GM19351 (cell line): Measurements from ENCODE around the gene GATA3.

Experiments
- ATAC-seq: cut with Tn5 transposase; IDR thresholded peaks from one replicate; pipeline ENCODE4 v1.9.1; 2021; ENCODE audit warnings: mild to moderate bottlenecking, moderate library complexity; ENCODE audit not compliant: unreplicated experiment

The GATA3 gene

GRCh38 chr10:8050556-8051108 lies 3.9 kb upstream of the GATA3 start:
- no peak for ATAC-seq

- ATAC-seq: no peak
Measured at GRCh38 chr10:8051109-8051821, 3.2 kb upstream of the GATA3 start.

- no peak for ATAC-seq
Measured at GRCh38 chr10:8051851-8052257, 2.6 kb upstream of the GATA3 start.

DNA sequence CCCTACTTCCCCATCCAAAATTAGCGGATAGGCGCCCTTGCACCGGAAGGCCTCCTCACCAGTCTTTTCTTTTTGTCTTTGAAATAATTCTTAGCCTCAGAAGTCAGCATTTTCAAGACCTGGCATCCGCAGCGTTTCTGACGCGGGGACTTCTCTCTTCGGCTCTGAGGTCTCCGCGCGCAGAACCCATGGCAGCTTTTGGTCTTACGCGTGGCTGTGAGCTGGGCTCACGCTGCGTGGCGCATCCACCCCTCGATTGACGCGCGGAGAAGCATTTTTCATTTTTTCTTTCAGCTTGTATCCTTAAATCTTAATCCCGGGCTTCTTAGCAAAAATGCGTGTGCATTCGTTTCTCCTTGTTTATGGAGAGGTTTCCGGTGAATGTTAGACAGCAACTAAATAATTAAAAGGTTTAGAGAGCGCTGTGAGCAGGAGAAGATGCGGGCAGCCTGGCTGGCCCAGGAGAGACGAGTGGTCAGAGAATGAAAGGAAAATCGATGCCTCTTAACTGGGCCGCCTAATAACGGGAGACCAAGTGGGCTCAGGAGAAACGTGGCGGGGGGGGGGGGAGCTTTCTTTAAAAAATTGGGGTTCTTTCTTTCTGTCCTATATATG lies 2.0 kb upstream of the GATA3 start:
- ATAC-seq: no peak

DNA sequence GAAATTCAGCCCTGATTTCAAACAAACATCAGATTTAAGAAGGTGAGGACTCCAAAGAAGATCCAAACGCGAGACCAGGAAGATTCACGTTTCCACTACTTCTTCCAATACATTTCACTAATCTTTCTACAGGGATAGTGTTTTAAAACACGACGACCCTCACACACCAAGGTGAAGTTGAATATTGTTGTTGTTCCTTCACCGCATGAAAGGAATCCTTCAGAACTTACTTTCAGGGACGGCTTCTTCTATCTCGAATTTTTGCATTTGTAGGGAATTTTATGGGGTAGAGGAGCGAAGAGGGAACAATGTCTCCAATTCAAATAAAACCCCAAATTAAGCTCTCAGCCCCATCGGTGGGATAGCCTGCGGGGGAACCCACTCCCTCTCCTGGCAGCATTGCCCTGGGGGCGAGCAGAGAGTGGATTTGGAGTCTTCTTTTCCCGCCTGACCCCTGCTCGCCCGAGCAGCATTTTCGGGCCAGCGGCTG lies 1.5 kb upstream of the GATA3 start:
- ATAC-seq: no peak

GRCh38 chr10:8053446-8054243 lies 843 bp upstream of the GATA3 start:
- peak; percentile 67 for ATAC-seq

- peak; percentile 8 for ATAC-seq
Measured at GRCh38 chr10:8054244-8054493, 319 bp upstream of the GATA3 start.

GRCh38 chr10:8055420-8056349 lies 1.2 kb downstream of the GATA3 start:
- no peak for ATAC-seq

- no peak for ATAC-seq
Measured at GRCh38 chr10:8056378-8056777, 1.9 kb downstream of the GATA3 start.

DNA sequence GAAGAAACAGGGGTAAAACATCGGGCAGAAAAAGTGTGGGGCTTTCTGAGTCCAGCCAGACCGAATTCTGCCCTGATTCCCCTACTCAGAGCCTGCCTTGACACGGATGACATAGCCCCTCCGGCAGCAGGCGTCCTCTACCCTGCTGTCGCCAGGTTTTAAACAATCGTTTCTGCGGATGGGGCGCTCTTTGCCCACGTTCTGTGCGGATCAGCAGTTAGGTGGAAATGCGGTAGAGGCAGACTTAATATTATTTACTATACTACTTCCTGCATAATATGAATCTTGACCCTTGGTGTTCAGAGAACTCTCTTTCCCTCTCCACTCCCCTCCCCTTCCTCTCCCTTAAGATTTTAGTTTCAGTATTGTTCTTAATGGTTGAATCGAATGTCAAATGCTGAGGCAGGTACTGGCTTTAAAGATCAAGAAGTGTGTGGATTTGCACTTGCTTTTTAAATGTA lies 2.4 kb downstream of the GATA3 start:
- ATAC-seq: peak; percentile 24

DNA sequence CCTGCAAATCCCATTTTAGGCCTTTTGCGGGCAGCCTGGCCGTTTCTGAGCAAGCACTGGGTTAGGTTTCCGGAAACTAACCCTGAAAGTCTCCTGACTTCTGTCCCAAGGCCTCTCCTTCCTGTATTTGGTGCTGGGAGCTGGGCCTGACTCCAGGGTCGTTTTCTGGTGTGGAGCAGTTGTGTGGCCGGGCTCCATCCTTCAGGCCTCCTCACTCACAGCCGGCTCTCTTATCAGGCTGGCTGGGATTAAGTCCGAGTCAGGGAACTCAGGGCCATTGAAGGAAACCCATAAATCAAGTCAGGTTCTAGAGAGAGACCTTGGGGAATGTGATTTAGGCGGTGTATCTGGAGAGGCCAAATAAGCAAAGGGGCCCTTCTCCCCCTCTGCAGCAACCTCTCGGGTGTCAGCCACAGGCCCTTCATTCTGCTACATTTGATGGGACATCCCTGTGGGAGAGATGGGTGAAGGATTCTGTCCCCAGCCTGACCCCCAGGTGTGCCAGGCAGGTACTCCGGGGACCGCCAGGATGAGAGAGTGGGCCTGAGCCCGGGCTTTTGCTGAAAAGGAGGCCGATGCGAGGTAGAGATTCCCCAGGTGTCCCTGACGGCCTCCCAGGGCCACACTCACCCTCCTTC lies 3.3 kb downstream of the GATA3 start:
- ATAC-seq: no peak

- no peak for ATAC-seq
Measured at GRCh38 chr10:8058274-8059111, 4.0 kb downstream of the GATA3 start.

GRCh38 chr10:8059191-8059936 lies 4.9 kb downstream of the GATA3 start:
- ATAC-seq: no peak

DNA sequence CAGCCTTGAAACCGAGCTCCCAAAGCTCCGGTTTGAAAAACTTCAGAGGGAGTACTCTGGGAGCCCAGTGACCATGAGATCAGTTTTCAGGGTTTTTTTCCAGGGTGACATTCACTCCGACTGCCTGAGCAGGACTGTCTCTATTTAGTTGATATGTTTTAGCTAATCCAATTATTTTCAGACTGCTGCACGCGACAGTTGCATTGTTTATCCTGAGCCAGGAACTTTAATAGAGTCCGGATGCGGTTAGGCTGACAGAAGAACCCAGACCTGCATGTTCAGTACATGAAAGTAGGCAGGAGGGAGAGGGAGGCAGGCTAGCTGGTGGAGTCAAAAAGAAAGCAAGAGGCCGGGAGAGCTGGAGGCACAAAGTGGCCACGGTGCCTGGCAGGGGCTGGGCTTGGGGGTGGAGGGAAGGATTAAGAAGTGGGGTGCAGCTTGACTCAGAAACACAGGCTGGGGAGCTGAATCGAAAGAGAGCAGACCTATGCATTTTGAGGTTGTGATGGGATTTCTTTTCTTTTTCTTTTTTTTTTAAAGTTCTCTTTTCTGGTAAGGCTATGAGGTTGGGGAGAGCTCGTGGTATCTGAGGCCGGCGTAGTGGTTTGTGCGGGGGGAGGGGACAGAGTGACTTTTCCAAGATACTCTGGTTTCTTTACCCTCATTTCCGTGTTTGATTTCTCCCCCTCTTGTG lies 5.7 kb downstream of the GATA3 start:
- peak; percentile 30 for ATAC-seq

GRCh38 chr10:8060704-8061121 lies 6.2 kb downstream of the GATA3 start:
- no peak for ATAC-seq

DNA sequence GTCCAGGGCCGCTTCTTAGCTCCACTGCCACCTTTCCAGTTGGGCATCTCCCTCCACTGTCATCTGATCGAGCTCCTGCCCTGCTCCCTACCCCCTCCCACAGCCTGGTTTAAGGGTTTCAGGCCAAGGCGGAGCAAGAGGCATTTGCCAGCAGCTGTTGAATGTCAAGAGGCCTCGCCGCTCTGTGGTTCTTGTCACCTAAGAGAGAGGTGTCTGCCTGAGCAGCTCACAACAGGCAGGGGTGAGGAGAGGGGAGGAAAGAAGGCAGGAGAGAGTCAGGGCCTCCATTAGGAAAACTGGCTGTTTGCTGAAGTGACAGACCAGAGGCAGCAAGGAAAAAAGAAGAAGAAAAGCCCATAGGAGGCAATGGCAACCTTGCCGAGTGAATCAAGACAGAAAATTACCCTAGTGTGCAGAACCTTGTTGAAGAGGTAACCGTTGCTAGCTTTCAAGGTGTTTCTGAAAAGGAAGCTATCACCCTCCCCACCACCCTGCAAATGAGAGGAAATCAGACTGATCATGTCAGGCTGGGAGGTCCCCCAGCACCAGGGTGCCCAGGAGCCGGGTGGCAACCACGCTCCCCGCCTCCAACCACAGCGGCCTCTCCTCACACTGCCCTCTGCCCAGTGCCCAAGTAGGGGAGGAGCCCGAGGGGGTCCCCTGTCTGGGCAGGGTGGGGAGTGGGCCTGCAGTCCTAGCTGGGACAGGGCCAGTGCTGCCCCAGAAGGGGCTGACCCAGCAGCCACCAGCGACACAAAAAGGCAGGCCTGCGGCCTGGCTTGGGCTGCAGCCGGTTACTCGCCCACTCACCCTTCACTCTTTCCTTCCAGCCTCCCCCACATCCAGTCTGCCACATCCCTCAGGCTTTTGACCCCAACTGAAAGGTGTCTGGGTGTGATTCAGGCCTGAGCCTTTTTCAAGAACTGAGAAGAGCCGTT lies 7.1 kb downstream of the GATA3 start:
- peak; percentile 45 for ATAC-seq
